Activated T-cell treated with anti-CD3 and anti-CD28 coated beads for 48 hours (primary cell): ENCODE measurements around the gene NCOA7.
"Not testable (repeated sequence)": the region's sequence is repeated elsewhere in the genome, so short reads cannot be mapped to it uniquely, and the experiment has no call there.

ENCODE experiments used
- DNase-seq: peaks from one replicate; pipeline ENCODE4 v3.0.0-alpha.2; 2020; ENCODE audit warnings: low read depth

Gene NCOA7

GRCh38 chr6:125841356-125842090 is 50.8 kb downstream of the NCOA7 start:
- DNase-seq = no peak

- DNase-seq = no peak
Measured at GRCh38 chr6:125842091-125842626, 51.4 kb downstream of the NCOA7 start.

- no peak for DNase-seq
Measured at GRCh38 chr6:125843593-125843992, 52.8 kb downstream of the NCOA7 start.

GRCh38 chr6:125844989-125845388 is 54.2 kb downstream of the NCOA7 start:
- DNase-seq = no peak

- no peak for DNase-seq
Measured at GRCh38 chr6:125846292-125847024, 55.7 kb downstream of the NCOA7 start.

GRCh38 chr6:125848286-125848685 is 57.5 kb downstream of the NCOA7 start:
- DNase-seq = not testable (repeated sequence)

GRCh38 chr6:125850361-125850760 is 59.6 kb downstream of the NCOA7 start:
- DNase-seq = no peak

- DNase-seq = no peak
Measured at GRCh38 chr6:125852587-125852986, 61.8 kb downstream of the NCOA7 start.

- no peak for DNase-seq
Measured at GRCh38 chr6:125853168-125853567, 62.4 kb downstream of the NCOA7 start.

GRCh38 chr6:125853756-125854155 is 63.0 kb downstream of the NCOA7 start:
- DNase-seq = no peak

GRCh38 chr6:125854355-125854754 is 63.6 kb downstream of the NCOA7 start:
- no peak for DNase-seq

- no peak for DNase-seq
Measured at GRCh38 chr6:125855783-125856182, 65.0 kb downstream of the NCOA7 start.

- no peak for DNase-seq
Measured at GRCh38 chr6:125857846-125858245, 67.1 kb downstream of the NCOA7 start.

- no peak for DNase-seq
Measured at GRCh38 chr6:125858427-125859320, 67.9 kb downstream of the NCOA7 start.

GRCh38 chr6:125859727-125860126 is 69.0 kb downstream of the NCOA7 start:
- DNase-seq = no peak

GRCh38 chr6:125863023-125863422 is 72.3 kb downstream of the NCOA7 start:
- DNase-seq = no peak

GRCh38 chr6:125865015-125865414 is 74.3 kb downstream of the NCOA7 start:
- no peak for DNase-seq

GRCh38 chr6:125866433-125866832 is 75.7 kb downstream of the NCOA7 start:
- DNase-seq = no peak

- DNase-seq = no peak
Measured at GRCh38 chr6:125867483-125867942, 76.8 kb downstream of the NCOA7 start.

GRCh38 chr6:125868252-125868651 is 77.5 kb downstream of the NCOA7 start:
- DNase-seq = no peak

- no peak for DNase-seq
Measured at GRCh38 chr6:125868678-125869395, 78.1 kb downstream of the NCOA7 start.
